ENCODE data around the gene C1QL1.

The C1QL1 gene

DNA sequence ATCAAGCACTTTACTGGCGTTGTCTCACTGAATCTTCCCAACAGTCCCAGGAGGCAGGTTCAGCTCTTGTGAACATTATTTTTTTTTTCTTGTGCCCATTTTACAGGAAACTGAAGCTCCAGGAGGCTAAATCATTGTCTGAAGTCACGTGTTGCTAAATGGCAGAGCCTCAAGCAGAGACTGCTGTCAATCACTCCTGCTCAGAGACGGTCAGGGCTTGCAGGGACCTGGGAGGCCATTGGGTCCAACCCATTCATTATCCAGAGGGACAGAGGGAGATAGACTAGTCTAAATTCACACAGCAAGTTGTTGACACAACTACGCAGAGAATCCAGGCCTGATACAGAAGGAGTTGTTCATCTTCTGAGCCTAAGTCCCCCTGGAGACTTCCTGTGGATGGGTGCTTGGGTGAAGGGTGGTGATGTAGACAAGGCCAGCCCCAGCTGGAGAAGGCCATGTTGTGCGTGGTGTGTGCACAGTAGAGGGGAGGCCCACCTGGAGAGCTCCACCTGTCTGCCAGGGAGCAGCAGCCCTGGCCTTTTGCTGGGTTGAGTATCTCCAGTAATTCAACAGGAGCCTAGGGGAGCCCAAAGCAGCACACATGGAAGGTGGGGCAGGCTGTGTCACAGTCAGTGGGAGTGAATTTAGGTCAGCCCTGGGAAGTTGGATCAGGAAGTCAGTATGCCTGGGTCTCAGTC lies 24.3 kb upstream of the C1QL1 start:
- DNase-seq (ENCODE audit: low read depth): no peak

DNA sequence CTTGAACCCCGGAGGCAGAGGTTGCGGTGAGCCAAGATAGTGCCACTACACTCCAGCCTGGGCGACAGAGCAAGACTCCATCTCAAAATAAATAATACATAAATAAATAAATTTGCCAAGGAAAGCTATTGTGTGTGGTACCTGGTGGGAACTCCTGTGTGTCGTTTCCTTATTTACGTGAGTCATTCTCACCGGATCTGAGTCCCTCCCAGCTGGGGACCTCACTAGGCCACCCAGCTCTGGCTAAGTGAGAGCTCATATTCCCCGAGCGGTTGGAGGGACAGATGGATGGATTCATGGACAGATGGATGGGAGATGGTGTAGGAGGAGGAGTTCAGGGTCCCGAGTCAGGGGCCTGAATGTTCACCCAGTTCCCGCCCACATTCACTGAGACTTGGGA lies 22.9 kb upstream of the C1QL1 start:
- DNase-seq (ENCODE audit: low read depth): no peak
- TF ChIP-seq MAX (IDR thresholded peaks at IDR 0.05; ENCODE audit: low read depth, low read length): no peak
- TF ChIP-seq, protein P1, sequence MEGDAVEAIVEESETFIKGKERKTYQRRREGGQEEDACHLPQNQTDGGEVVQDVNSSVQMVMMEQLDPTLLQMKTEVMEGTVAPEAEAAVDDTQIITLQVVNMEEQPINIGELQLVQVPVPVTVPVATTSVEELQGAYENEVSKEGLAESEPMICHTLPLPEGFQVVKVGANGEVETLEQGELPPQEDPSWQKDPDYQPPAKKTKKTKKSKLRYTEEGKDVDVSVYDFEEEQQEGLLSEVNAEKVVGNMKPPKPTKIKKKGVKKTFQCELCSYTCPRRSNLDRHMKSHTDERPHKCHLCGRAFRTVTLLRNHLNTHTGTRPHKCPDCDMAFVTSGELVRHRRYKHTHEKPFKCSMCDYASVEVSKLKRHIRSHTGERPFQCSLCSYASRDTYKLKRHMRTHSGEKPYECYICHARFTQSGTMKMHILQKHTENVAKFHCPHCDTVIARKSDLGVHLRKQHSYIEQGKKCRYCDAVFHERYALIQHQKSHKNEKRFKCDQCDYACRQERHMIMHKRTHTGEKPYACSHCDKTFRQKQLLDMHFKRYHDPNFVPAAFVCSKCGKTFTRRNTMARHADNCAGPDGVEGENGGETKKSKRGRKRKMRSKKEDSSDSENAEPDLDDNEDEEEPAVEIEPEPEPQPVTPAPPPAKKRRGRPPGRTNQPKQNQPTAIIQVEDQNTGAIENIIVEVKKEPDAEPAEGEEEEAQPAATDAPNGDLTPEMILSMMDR (IDR thresholded peaks at IDR 0.05; ENCODE audit: low read depth, low read length): no peak
- TF ChIP-seq POLR2A (IDR thresholded peaks at IDR 0.05; ENCODE audit: extremely low read depth, insufficient read length): no peak
- no peak for TF ChIP-seq MYC (IDR thresholded peaks at IDR 0.05; ENCODE audit: low read depth, low read length)
- H3K4me3 ChIP-seq (ENCODE audit: low read depth, low read length): no peak overlapping the region

More for the DNA sequence above, 24.3 kb upstream of the C1QL1 start:
- TF ChIP-seq MYC (IDR thresholded peaks at IDR 0.05; ENCODE audit: low read depth, low read length) (no peak), MAX (IDR thresholded peaks at IDR 0.05; ENCODE audit: low read depth, low read length) (no peak), POLR2A (IDR thresholded peaks at IDR 0.05; ENCODE audit: extremely low read depth, insufficient read length) (no peak)
- TF ChIP-seq, protein P1 (IDR thresholded peaks at IDR 0.05; ENCODE audit: low read depth, low read length): no peak
- no peak overlapping the region for H3K4me3 ChIP-seq (ENCODE audit: low read depth, low read length)

DNA sequence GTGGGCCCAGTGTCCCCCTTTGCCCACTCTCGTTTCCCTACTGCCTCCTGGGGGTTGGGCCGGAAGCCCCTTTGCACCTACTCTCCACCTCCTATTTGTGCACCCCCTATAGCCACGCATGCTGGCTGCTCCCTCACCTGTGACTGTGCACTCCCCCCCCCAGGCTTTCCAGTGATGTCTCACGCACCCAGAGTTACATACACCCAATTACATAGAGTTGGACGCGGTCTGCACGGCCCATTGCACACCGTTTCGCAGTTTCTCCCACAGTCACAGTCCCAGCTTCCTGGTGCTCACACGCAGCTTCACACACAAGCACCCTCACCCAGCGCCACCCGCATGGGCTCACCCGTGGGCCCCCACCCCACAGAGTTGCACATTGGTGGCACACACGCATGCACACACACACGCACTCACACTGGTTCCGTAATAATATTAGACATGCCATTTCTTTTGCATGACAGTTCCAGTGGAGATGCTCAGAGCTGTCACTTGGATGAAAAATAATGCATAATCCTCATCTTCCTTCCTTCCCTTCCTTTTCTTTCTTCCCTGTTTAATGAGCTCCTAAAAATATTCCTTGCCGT lies 21.5 kb upstream of the C1QL1 start:
- TF ChIP-seq, protein P1 (IDR thresholded peaks at IDR 0.05; ENCODE audit: low read depth, low read length): no peak
- TF ChIP-seq MYC (IDR thresholded peaks at IDR 0.05; ENCODE audit: low read depth, low read length): no peak
- no peak for TF ChIP-seq POLR2A (IDR thresholded peaks at IDR 0.05; ENCODE audit: extremely low read depth, insufficient read length)
- no peak for TF ChIP-seq MAX (IDR thresholded peaks at IDR 0.05; ENCODE audit: low read depth, low read length)
- no peak overlapping the region for H3K4me3 ChIP-seq (ENCODE audit: low read depth, low read length)
- DNase-seq (ENCODE audit: low read depth): no peak

DNA sequence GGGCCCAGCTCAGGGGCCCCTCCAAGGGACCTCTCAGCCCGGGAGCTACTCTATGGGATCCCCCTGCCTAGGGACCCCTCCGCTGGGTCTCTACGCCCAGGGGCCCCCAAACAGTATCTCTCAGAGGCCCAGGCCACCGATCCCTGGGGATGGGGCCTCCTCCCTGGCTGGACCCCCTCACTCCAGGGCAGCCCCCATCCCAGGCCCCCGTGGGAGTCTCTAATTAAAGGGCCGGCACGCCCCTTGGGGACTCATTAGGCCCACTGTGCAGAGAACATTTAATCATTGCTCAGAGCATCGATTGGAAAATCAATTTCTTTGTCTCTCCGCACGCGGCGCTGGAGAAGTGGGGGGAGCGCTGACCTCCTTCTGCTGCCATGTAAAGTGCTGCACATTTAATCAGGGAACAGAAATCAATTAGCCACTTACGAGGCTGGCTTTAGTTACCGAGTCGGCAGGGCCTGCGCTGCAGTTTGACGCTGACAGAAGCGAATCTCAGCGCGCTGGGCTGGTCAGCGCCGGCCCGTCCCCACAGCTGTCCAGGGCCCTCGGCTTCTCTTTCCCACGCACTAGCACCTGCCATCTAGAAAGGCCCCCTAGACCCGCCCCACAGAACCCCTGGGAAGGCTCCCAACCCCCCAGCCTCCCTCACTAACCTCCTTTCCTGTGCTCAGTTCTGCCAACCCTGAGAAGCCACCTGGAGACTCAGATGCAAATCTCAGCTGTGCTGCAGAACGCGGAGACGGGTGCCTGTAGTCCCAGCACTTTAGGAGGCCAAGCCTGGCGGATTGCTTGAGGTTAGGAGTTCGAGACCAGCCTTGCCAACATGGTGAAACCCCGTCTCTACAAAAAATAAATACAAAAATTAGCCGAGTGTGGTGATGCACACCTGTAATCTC lies 20.2 kb upstream of the C1QL1 start:
- DNase-seq (ENCODE audit: low read depth): no peak
- no peak overlapping the region for H3K4me3 ChIP-seq (ENCODE audit: low read depth, low read length)
- TF ChIP-seq MYC (IDR thresholded peaks at IDR 0.05; ENCODE audit: low read depth, low read length) (no peak), MAX (IDR thresholded peaks at IDR 0.05; ENCODE audit: low read depth, low read length) (no peak), POLR2A (IDR thresholded peaks at IDR 0.05; ENCODE audit: extremely low read depth, insufficient read length) (no peak)
- TF ChIP-seq, protein P1 (IDR thresholded peaks at IDR 0.05; ENCODE audit: low read depth, low read length): no peak

- no peak overlapping the region for H3K4me3 ChIP-seq (ENCODE audit: low read depth, low read length)
- TF ChIP-seq POLR2A (IDR thresholded peaks at IDR 0.05; ENCODE audit: extremely low read depth, insufficient read length) (no peak), MYC (IDR thresholded peaks at IDR 0.05; ENCODE audit: low read depth, low read length) (no peak)
- TF ChIP-seq, protein P1 (IDR thresholded peaks at IDR 0.05; ENCODE audit: low read depth, low read length): no peak
- DNase-seq (ENCODE audit: low read depth): no peak
Observed at GRCh38 chr17:44983563-44983962, 15.5 kb upstream of the C1QL1 start.
